Effector memory CD8-positive, alpha-beta T cell (primary cell): ENCODE measurements around the gene ZBTB5.
A peak's percentile ranks its signal among the peaks of the same experiment; 100 is the strongest.
"Not testable (repeated sequence)": the region's sequence is repeated elsewhere in the genome, so short reads cannot be mapped to it uniquely, and the experiment has no call there.

Experiments used
- ATAC-seq: fragments of 150-1000 bp; cut with Tn5 transposase; replicated peaks from 2 replicates; pipeline ENCODE4 v1.10.0; 2021; ENCODE audit warnings: mild to moderate bottlenecking, moderate library complexity
- DNase-seq, 3 experiments: peaks; one replicate each; pipeline ENCODE4 v3.0.0; 2021
- H3K27ac Mint-ChIP-seq, 2 donors: one replicate each; pipeline ENCODE4 v1.8.0; 2022; ENCODE audit warnings: mild to moderate bottlenecking in 2 of 2, mixed read lengths in 2 of 2, moderate library complexity in 2 of 2
- H3K27me3 Mint-ChIP-seq, 2 donors: one replicate each; pipeline ENCODE4 v1.8.0; 2022; ENCODE audit warnings: mixed read lengths in 2 of 2
- H3K36me3 Mint-ChIP-seq: one replicate; pipeline ENCODE4 v1.8.0; 2022; ENCODE audit warnings: mild to moderate bottlenecking, moderate library complexity, mixed read lengths; ENCODE audit not compliant: insufficient read depth
- H3K4me1 Mint-ChIP-seq, 2 donors: one replicate each; pipeline ENCODE4 v1.8.0; 2022; ENCODE audit warnings: low read depth in 2 of 2, mixed read lengths in 2 of 2
- H3K4me3 Mint-ChIP-seq, 2 donors: one replicate each; pipeline ENCODE4 v1.8.0; 2022; ENCODE audit warnings: mild to moderate bottlenecking in 2 of 2, mixed read lengths in 2 of 2, moderate library complexity in 2 of 2
- H3K9me3 Mint-ChIP-seq, 2 donors: one replicate each; pipeline ENCODE4 v1.8.0; 2022; ENCODE audit warnings: mixed read lengths in 2 of 2

The ZBTB5 gene

GRCh38 chr9:37412431-37413151, 52.7 kb downstream of the ZBTB5 start:
- DNase-seq: no peak
- Mint-ChIP-seq H3K36me3 (no peaks in the 10 kb centered on the region), H3K9me3 (no peaks in the 10 kb centered on the region), H3K4me1 (peaks cover 22 to 25% of the 10 kb centered on the region in 2 donors), H3K4me3 (no peak overlapping the region), H3K27ac (no peak overlapping the region), H3K27me3 (peaks cover 0 to 13% of the 10 kb centered on the region in 2 donors)
- ATAC-seq: no peak

GRCh38 chr9:37410969-37411785, 54.1 kb downstream of the ZBTB5 start:
- Mint-ChIP-seq H3K4me1 (peaks cover 22 to 25% of the 10 kb centered on the region in 2 donors), H3K4me3 (no peak overlapping the region), H3K36me3 (no peaks in the 10 kb centered on the region), H3K27ac (peak overlapping the region in 1 of 2 donors; percentile 86), H3K9me3 (no peaks in the 10 kb centered on the region), H3K27me3 (peaks cover 0 to 13% of the 10 kb centered on the region in 2 donors)
- ATAC-seq (no peak), DNase-seq (no peak)

GRCh38 chr9:37410354-37410861, 54.8 kb downstream of the ZBTB5 start:
- ATAC-seq (no peak), DNase-seq (no peak)
- Mint-ChIP-seq H3K27me3 (peaks cover 0 to 10% of the 10 kb centered on the region in 2 donors), H3K36me3 (no peaks in the 10 kb centered on the region), H3K4me3 (no peak overlapping the region), H3K27ac (peak overlapping the region in 1 of 2 donors; percentile 86), H3K4me1 (peaks cover 22 to 24% of the 10 kb centered on the region in 2 donors), H3K9me3 (no peaks in the 10 kb centered on the region)

DNA sequence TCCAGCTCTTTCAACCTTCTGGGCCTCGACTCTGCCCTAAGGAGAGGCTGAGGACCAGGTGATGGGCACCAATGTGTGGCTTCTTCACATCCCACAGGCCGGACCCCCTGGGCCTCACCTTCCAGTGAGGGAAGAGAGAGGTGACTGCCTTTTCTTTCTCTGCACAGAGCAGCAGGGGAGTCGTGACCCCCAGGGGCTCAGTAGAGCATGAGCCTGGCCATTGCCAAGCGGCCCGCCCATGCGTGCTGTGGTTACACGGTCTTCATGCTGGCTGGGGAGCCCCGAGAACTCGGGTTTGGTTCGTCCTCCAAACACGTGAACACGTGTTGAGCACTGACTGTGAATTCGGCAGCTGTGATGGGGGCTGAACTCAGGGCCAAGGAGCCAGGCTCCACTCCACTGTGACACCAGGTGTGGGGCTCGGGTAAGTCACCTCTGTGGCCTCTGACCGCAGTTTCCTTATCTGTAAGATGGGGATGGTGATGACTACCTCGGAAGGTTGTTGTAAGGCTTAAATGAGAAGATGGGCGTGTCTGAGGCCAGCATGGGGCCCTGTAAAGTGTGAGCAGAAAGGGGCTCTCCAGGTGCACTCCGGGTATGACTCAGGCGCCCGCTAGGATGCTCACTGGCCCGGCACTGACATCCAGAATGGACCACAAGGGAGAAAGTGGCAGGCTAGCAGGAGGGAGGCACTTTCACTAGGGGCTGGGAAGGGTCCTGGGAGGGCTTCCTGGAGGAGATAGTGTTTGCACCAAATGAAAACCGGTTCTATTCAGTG, 56.1 kb downstream of the ZBTB5 start:
- peak overlapping the region; percentile 56 to 59 for H3K4me3 Mint-ChIP-seq
- peaks cover 16 to 18% of the 10 kb centered on the region in 2 donors for H3K4me1 Mint-ChIP-seq
- DNase-seq (peak; percentile 42 to 61 (median 60)), ATAC-seq (peak; percentile 91)
- H3K36me3 Mint-ChIP-seq: no peaks in the 10 kb centered on the region
- peak overlapping the region; percentile 74 to 81 for H3K27ac Mint-ChIP-seq
- H3K9me3 Mint-ChIP-seq: no peaks in the 10 kb centered on the region
- no peaks in the 10 kb centered on the region for H3K27me3 Mint-ChIP-seq

- H3K4me3 Mint-ChIP-seq: no peak overlapping the region
- H3K27me3 Mint-ChIP-seq: peaks cover 0 to 7% of the 10 kb centered on the region in 2 donors
- no peaks in the 10 kb centered on the region for H3K9me3 Mint-ChIP-seq
- no peak for DNase-seq
- H3K4me1 Mint-ChIP-seq: peaks cover 16 to 18% of the 10 kb centered on the region in 2 donors
- H3K27ac Mint-ChIP-seq: no peak overlapping the region
- no peaks in the 10 kb centered on the region for H3K36me3 Mint-ChIP-seq
- ATAC-seq: no peak
Measured at GRCh38 chr9:37407468-37407867, 57.8 kb downstream of the ZBTB5 start.

- ATAC-seq: no peak
- Mint-ChIP-seq H3K4me3 (no peak overlapping the region), H3K27me3 (peaks cover 0 to 8% of the 10 kb centered on the region in 2 donors), H3K27ac (no peak overlapping the region), H3K9me3 (no peaks in the 10 kb centered on the region), H3K36me3 (peaks cover 3% of the 10 kb centered on the region), H3K4me1 (peaks cover 16 to 18% of the 10 kb centered on the region in 2 donors)
- no peak for DNase-seq
Measured at GRCh38 chr9:37406603-37407401, 58.4 kb downstream of the ZBTB5 start.

DNA sequence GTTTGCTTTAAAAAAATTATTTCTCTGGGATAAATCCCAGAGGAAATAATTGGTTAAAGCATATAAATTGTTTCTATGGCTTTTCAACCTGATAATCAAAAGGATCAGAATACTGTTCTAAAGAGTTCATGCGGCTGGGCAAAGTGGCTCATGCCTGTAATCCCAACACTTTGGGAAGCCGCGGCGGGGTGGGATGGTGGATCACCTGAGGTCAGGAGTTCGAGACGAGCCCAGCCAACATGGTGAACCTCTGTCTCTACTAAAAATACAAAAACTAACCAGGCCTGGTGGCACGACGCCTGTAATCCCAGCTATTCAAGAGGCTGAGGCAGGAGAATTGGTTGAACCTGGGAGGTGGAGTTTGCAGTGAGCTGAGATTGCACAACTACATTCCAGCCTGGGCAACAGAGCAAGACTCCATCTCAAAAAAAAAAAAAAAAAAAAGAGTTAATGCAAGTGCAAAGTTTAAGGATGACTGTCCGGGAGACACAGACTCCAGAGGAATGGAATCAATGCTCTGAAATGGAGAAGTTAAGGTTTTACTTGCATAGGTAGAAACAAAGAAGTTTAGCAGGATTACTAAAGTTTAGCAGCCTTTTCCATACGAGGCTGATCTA, 59.4 kb downstream of the ZBTB5 start:
- H3K9me3 Mint-ChIP-seq: no peaks in the 10 kb centered on the region

GRCh38 chr9:37405350-37405749, 59.9 kb downstream of the ZBTB5 start:
- ATAC-seq (no peak), DNase-seq (no peak)
- peaks cover 3% of the 10 kb centered on the region for H3K36me3 Mint-ChIP-seq
- H3K9me3 Mint-ChIP-seq: no peaks in the 10 kb centered on the region
- no peak overlapping the region for H3K27ac Mint-ChIP-seq
- peaks cover 15 to 16% of the 10 kb centered on the region in 2 donors for H3K4me1 Mint-ChIP-seq
- H3K27me3 Mint-ChIP-seq: peaks cover 0 to 8% of the 10 kb centered on the region in 2 donors
- no peak overlapping the region for H3K4me3 Mint-ChIP-seq

More for the DNA sequence above, 59.4 kb downstream of the ZBTB5 start:
- ATAC-seq (no peak), DNase-seq (no peak)
- Mint-ChIP-seq H3K4me1 (peaks cover 16% of the 10 kb centered on the region in 2 donors), H3K27me3 (peaks cover 0 to 8% of the 10 kb centered on the region in 2 donors), H3K36me3 (peaks cover 3% of the 10 kb centered on the region), H3K4me3 (no peak overlapping the region), H3K27ac (no peak overlapping the region)

DNA sequence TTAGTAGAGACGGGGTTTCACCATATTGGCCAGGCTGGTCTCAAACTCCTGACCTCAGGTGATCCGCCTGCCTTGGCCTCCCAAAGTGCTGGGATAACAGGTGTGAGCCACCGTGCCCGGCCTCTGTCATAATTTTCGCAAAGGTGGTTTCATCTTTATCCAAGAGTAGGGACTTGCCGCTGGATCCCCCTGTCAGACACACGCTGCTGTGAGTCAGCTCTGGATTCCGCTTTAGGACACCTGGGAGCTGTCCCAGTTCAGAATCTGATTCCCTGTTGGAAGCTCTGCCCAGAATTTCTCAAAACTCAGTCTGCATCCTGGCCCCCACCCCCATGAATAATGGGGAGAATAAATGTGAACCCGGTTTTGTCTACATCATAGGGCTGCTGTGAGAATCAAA, 60.7 kb downstream of the ZBTB5 start:
- ATAC-seq (no peak), DNase-seq (no peak)
- Mint-ChIP-seq H3K4me1 (peaks cover 8 to 10% of the 10 kb centered on the region in 2 donors), H3K27me3 (peaks cover 5 to 8% of the 10 kb centered on the region in 2 donors), H3K27ac (no peak overlapping the region), H3K36me3 (peaks cover 3% of the 10 kb centered on the region), H3K9me3 (no peaks in the 10 kb centered on the region), H3K4me3 (no peak overlapping the region)

DNA sequence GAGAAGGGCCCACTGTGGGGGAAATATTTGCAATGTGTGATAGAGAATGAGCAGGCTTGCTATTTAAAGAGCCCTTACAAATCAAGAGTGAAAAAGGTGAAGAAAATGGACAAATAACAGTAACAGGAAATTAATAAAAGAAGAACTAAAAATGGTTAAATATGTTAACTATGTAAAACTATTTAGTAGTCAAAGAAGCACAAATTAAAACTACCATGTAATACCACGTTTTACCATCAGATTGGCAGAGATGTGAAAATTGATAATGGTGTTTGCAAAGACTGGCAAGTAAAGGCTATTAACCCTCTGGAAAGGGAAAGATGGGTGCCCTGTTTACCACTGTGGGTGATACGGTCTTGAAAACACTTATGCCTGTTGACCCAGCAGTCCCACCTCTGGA, 65.9 kb downstream of the ZBTB5 start:
- no peak for DNase-seq
- Mint-ChIP-seq H3K36me3 (peaks cover 3% of the 10 kb centered on the region), H3K27ac (no peak overlapping the region), H3K4me1 (no peaks in the 10 kb centered on the region), H3K9me3 (no peaks in the 10 kb centered on the region), H3K27me3 (peaks cover 5 to 15% of the 10 kb centered on the region in 2 donors), H3K4me3 (no peak overlapping the region)
- ATAC-seq: no peak

GRCh38 chr9:37398464-37399025, 66.7 kb downstream of the ZBTB5 start:
- H3K4me3 Mint-ChIP-seq: no peak overlapping the region

GRCh38 chr9:37397948-37398347, 67.3 kb downstream of the ZBTB5 start:
- H3K36me3 Mint-ChIP-seq, ATAC-seq, H3K4me1 Mint-ChIP-seq: not testable (repeated sequence)

More at GRCh38 chr9:37398464-37399025, 66.7 kb downstream of the ZBTB5 start:
- ATAC-seq (no peak), DNase-seq (no peak)
- Mint-ChIP-seq H3K4me1 (no peaks in the 10 kb centered on the region), H3K27me3 (peaks cover 5 to 15% of the 10 kb centered on the region in 2 donors), H3K27ac (no peak overlapping the region), H3K9me3 (no peaks in the 10 kb centered on the region), H3K36me3 (peaks cover 3% of the 10 kb centered on the region)

More at GRCh38 chr9:37397948-37398347, 67.3 kb downstream of the ZBTB5 start:
- peaks cover 5 to 13% of the 10 kb centered on the region in 2 donors for H3K27me3 Mint-ChIP-seq
- not testable (repeated sequence) for DNase-seq, H3K27ac Mint-ChIP-seq, H3K9me3 Mint-ChIP-seq, H3K4me3 Mint-ChIP-seq
